NCI-H446 (cell line): Measurements from ENCODE around the gene ASB6.
"Not testable (repeated sequence)": the region's sequence is repeated elsewhere in the genome, so short reads cannot be mapped to it uniquely, and the experiment has no call there.

Source experiments
- DNase-seq, 2 experiments: peaks; one replicate each; lab custom pipeline; 2025; lab: John Stamatoyannopoulos, UW

Gene ASB6

DNA sequence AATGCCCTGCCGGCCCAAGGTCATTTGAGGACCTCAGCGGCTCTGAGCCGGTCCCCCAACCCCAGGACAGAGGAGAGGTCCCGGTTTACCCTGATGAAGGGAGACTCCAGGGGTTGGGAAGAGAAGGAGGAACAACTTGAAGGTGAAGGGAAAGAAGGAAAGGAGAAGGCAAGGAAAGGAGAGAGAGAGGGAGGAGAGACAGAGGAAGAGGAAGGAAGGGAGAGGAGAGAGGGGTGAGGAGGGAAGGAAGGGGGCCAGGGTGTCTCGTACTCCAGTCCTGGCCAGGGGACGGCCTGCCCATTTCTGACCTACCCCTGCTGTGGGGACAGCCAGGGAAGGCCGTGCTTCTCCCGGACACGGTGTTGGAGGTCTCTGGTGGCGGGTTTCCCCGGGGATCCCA lies 25.4 kb upstream of the ASB6 start:
- no peak for DNase-seq

DNA sequence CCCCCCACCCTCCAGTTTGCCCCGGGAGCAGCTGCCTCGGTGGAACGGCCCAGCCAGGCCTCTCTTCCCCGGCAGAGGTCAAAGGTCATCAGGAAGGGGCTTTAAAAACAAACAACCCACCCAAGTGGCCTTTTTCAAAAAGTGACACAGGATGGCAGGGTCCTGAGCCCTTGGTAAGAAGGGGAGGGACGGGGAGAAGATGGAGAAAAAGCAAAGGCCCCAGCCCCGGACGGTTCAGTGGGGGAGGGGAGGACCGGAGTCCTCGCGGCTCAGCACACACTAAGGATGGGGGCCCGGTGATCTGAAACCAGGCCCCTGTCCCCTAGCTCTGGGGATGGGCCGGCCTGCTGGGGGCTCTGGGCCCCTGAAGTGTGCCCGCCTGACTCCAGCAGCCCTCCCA lies 24.6 kb upstream of the ASB6 start:
- DNase-seq: no peak

DNA sequence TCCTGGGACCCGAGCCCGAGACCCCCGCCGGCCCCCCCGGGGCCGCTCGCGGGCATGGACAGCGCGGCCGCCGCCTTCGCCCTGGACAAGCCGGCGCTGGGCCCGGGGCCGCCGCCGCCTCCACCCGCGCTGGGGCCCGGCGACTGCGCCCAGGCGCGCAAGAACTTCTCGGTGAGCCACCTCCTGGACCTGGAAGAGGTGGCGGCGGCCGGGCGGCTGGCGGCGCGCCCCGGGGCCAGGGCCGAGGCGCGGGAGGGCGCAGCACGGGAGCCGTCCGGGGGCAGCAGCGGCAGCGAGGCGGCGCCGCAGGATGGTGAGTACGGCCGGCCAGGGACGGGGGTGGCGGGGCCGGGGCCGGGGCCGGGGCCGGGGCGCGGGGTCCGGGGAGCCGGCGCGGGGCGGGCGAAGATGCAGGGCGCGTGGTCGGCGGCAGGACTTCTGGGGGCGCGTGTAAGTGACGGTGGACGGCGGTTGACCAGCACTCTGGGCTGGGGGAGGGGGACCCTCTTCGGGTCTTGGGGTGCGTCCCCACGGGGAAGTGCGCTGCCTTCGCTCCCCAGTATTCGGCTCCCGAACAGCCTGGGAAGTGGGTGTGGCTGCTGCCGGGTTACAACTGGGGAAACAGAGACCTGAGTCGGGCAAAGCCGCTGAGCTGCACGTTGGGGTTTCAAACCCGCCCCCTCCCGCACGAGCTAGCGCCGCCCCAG lies 24.0 kb upstream of the ASB6 start:
- no peak for DNase-seq

DNA sequence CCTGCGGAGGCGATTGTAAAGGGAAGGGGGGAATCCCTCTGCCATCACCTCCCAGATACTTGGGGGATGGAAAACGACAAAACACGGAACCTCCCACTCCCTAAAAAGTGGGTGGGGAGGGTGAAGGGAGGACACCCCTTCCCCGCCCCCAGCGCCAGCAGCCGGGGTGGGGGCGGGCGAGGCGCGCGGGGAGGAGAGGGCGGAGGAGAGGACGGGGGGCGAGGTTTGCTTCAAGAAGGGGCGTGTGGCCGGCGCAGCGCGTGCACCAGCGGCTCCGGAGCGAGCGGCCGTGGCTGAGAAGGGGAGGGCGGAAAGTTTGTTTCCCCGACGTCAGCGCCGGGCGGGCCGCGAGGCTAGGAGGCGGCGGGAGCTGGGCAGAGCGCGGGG lies 23.4 kb upstream of the ASB6 start, which contains the start of gene PRRX2:
Gene PRRX2, plus strand, starts transcription at position 259 of the 387 bp plus-strand sequence. CDS start 221 bp downstream, outside the sequence.
- no peak for DNase-seq

DNA sequence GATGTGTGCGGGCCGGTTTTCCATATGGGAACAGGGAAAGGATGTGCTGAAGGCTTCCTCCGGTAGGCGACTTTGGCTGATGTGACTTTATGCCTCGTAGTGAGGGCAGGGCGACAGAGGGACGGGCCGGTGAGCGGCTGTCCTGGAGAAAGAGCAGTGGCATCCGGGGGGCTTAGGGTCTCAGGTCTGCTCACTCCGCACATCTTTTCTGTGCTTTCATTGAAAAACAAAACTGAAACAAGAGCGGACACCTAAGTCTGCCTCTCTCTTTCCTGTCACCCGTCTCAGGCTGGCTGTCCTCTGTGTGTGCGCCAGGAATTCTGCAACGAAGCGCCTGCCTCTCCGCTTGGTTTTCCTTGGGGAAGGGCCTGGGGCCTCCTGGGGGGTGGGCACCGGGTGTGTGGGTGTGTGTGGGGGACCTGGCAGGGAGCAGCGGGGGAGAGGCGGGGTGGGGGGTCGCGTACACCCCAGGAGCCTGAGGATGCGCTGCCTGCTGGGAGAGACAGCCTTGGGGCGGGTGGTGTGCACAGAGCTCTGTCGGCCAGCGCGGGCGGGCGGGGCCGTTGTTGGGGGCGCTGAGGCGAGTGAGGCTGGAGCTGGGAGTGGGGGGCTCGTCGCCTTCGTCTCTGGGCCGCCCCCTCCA lies 22.9 kb upstream of the ASB6 start:
- DNase-seq: no peak

DNA sequence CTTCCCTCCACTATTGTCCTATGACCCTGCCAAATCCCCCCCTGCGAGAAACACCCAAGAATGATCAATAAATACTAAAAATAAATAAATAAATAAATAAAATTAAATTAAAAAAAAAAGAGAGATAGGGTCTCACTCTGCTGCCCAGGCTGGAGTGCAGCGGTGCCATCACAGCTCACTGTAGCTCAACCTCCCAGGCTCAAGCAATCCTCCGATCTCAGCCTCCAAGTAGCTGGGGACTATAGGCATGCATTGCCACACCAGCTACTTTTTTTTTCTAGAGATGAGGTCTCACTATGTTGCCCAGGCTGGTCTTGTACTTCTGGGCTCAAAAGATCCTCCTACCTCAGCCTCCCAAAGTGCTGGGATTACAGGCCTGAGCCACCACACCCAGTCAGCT lies 20.3 kb upstream of the ASB6 start:
- DNase-seq: not testable (repeated sequence)

DNA sequence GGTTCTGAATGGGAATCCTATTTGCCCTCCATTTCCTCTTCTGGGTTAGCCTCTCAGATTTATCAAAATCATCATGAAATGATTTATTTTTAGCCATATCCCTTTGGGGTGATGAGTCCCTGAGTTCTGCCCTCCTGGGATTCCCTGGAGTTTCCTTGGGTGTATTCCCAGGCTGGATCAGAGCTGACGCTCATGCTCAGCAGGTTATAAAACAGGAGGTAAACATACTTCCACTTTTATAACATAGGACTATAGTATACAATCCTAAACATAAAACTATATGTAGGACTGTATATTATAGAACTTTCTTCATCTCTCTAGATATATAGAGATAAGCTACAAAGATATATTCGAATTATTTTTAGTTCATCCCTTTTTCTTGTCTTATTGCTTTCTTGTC lies 19.1 kb upstream of the ASB6 start:
- DNase-seq: no peak

DNA sequence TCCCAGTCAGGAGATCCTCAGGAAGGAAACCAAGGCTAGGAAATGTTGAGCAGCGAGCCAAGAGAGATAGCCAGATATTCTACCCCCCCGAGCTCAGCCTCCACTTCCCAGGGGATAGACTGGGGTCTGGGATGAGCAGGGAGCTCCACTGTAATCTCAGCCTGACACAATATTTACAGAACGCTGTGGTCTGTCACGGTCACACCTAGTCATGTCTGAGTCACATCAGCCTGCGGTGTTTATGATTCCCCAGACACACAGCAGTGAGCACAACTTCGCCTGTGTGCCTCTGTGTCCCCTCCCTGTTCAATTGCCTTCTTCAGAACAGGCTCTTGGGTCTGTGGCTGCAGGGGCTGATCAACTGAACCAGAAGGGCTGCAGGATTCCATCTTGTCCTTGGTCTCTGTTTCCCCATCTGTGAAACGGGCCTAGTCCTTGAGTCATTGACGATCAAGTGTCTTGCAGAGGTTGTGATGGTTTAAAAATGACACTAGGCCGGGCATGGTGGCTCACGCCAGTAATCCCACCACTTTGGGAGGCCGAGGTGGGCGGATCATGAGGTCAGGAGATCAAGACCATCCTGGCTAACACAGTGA lies 14.9 kb upstream of the ASB6 start:
- DNase-seq: no peak

DNA sequence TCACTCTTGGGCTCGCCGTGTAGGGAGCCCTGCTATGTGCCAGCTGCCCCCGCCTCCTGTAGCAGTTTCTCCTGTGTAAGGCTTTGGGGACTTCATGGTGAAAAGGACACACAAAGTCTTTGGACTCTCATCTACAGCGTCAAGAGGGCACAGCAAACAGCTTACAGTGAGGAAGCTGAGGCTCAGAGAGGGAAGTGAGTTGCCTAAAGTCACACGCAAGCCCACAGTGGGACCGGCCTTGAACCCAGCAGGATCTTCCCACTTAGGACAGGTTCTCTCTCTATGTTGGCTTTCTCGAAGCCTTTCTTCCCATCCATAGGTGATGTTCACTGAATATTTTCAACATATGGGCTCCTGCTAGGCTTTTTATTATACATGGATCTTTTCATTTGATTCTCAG lies 13.7 kb upstream of the ASB6 start:
- no peak for DNase-seq

DNA sequence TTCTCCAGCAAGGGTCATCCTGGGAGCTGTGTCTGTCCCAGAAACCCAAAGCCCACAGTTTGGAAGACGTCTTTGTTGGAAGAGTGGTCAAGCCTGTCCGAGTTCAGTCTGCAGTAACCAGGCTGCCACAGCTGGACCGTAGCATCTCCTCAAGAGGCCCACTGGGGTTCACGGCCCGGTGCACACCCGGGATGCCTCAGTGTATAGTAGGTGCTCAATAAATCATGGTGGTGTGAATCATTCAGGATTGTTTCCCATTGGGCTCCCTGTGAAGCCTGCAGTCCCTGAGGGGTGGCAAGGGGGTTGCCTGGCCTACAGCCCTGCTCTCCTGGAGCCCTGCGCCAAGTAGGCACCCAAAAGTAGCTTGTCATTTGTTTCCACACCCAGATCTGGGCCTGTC lies 13.2 kb upstream of the ASB6 start:
- no peak for DNase-seq

DNA sequence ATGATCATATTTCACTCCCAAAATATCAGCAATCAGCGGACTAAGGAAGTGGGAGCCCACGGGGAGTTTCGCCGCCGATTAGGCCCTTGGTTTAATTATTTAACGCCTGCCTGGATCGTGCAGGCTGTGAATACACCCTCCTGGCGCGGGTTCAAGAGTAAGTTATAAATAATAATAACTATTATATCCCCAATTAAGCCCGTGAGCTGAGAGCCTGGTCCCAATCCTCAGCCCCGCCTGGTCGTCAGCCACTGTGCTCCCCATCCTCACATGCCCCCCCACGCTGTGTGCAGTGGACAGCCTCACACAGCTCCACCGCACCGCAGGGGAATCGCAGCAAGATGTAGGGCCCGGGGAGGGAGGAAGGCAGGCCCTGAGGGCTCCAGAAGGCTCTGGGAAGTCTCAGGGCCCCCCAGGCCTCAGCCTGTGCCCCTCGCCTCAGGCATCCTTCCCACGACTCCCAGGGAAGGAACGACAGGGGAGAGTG lies 12.6 kb upstream of the ASB6 start:
- no peak for DNase-seq

DNA sequence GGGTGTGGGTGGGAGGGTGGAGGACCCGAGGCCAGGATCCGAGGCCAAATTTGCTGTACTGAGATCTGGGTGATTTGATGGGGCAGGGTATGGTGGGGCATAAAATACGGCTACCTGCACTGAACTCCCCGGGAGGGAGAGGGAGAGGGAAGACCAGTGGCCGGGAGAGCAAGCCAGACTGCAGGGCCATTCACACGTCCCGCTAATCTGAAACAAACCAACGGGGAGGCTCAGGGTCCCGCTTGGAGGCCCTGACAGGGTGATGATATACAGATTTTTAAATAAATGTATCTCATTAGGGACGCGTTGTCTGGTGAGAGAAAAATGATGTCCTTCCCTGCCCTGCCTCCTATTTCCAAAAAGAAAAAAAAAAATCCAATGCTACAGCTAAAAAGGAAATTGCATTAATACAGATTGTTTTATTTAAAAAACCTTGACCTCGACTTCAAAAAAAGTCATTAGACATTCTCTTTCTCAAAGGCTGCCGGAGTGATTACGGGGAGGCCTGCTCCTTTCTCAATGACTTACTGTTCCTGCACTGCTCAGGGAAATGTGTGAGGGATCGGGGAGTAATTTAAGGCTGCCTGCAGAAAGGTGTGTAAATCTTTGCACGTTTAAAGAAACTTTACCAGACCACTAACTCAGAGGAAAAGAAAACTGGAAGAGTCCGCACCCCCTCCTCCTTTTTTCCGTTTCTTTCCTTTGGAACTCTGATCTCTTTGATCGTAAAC lies 12.0 kb upstream of the ASB6 start:
- DNase-seq: no peak

DNA sequence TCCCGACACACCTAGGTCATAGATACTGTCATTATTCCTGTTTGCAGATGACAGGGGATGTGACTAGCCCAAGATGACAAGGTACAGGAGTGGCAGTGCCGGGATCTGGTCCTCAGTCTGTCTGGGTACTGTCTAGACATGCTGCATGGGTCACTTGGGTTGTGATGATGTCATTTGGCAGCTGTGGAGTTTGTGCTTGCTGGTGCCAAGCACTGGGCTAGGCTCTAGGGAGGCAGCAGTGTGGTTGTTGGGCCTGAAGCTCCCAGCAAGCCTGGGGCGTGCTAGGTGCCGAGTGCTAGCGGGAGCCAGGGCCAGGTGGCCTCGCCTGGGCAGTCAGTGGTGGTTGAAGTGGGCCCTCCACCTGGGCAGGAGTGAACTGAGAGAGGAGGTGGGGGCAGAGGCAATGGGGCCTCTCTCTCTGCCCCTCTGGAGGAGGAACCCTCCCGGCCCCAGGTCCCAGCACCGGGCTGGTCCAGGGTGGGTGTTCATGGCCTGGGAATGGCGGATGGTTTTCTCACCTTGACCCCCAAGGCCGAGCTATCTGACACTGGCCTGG lies 8.8 kb upstream of the ASB6 start:
- DNase-seq: no peak

DNA sequence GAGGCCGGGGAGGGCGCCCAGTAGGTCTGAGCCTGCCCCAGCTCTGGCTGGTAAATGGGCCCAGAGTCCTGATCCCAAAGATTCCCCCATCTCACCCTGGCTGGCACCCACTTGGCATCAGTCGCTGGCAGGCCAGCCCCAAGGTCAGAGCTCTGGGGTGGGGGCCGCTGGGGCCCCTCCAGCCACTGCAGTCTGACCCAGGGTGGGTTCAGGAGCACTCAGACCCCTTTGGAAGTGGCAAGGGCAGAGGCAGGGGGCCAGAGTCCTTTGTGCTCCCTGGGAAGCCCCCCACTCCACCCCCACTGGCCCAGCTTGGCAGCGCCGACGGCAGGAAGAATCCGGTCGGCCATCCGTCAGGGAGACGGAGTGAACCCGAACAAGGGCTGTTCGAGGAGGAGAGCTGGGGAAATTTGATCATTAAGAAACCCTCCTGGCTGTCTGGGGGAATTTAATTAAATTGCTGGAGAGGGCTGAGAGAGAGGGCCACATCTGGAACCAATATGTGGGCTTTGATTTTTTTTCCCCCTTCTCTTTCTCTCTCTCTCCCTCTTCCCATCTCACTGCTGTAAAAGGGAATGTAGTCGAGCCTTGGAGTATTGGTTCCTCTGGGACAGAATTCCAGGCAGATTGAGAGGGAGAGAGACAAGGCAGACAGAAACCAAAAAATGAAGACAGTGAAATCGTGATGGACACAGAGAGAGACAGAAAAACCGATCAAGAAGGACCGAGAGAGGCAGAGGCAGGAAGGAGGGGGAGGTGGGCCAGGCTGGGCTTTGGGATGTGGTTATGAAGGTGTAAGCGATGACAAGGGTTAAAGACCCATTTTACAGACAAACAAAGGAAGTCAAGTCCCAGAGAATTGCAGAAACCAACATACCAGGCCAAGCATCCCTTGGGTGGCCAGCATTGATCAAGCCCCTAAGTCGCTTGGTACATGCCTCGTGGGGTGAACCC lies 8.1 kb upstream of the ASB6 start:
- DNase-seq: no peak

DNA sequence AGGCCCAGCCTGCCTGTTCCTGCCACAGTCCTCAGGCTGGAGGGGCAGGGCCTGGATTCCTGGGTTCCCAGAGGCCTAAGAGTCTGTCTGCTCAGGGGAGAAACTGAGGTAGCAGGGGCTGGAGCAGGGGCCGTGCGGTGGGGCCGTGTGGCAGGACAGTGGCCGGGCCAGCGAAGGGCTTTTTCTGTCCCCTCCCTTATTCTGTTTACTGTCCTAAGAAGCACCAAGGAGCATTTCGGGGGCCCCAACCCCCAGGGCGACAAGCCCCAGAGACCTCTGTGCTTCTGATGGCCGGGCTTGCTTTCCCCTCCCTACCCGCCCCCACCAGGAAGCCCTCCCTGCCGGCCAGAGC lies 6.8 kb upstream of the ASB6 start:
- no peak for DNase-seq

DNA sequence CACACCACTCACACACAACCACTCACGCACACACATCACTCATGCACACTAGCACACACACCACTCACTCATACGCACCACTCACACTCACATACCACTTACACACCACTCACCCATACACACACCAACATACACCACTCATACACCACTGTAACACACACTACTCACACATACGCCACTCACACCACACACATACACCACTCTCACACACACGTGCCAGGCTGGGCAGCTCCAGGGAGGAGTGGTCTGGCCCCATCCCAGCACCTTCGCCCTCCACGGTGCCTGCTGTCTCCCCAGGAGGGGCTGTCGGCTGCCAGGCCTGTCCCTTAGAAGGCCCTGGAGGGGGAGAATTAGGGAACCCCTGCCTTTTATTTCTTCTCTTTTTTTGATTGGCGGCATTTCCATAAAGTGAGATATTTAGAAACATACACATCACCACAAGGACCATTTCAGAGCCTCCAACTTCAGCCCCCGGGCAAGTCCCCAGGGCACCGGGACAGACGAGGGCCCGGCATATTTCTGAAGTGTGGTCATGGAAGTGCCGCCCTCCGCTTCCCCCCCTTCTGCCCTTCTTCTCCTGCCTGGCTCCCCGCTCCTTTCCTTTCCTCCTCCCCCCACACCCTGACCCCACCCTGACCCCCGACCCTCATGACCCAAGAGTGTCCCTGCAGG lies 6.3 kb upstream of the ASB6 start:
- no peak for DNase-seq

DNA sequence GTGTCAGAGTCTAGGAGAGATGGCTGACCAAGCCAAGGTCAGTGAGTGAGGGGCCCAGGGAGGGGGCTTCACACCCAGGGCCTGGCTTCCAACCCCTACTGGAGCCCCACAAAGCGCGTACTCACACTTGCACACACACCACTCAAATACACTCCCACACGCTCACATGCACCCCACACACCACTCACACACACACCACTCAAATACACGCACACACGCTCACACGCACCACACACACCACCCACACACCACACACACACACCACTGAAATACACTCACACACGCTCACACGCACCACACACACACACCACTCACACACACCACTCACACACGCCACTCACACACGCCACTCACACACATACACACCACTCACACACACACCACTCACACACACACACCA lies 5.7 kb upstream of the ASB6 start:
- DNase-seq: no peak

DNA sequence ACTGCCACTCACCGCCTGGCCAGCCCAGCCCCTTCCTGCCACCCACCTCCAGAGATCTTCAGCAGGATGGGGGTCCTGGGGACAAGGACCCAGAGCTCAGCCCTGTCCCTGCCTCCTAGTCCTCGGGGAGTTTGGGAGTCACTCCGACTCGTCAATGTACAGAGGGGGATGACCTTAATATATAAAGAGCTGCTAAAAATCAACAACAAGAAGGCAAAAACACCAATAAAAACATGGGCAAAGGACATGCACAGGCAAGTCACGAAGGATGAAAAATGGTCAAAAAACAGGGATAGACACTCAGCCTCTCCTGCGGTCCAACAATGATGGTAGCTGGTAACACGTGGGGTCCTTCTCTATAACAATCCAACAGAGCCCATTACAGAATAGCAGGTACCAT lies 4.7 kb upstream of the ASB6 start:
- no peak for DNase-seq

DNA sequence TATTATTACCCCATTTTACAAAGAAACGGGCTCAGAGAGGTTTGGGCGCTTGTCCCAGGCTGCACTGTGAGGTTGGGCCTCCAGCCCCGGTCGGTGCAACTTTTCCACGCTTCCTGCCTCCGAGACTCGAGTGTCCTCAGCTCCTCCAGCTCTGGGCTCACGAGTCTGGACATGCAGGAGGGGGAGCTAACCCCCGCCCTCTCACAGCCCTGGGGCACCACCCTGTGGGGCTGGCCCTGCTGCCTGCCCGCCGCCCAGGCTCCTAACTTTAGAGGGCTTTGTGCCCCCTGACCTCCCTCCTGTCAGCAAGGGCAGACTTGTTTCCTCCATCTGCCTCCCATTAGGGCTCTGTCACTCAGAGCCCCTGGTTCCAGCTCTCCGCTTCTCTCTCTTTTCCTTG lies 4.3 kb upstream of the ASB6 start:
- no peak for DNase-seq

DNA sequence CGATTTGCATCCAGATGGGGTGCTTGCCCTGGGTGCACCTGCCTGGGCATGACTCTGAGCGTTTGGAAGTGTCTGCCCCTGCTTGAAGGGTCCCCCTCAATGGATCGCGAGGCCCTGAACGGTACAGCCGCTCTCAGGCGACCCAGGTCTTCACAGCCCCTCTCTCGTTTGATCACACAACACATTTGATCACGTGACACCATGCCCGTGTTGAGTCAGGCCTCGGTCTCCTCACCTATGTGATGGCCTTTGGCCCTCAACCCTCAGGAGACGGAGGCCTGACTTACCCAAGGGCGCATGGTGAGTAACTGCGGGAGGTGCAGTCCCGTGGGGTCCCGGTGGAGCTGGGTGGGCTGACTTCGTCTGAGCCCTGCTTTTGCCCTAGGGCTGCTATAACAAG lies 3.0 kb upstream of the ASB6 start:
- DNase-seq: no peak

DNA sequence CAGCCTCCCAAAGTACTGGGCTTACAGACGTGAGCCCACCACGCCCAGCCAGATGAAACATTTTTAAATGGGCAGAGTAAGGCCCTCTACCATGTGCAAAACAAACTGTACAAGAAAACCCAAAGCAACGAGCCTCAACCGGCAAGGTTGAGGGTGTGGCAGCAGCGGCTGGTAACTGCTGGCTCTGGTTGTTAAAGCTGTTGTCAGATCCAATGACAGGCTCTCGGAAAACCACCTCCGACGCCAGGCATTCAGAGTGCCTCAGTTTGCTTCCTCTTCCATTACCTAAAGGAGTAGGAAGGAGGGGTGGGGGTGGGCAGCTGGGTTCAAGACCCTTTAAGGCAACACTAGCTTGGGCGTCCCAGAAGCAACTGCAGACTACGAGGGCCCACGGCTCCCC lies 2.4 kb upstream of the ASB6 start:
- DNase-seq: no peak
